ENCODE data around the gene A1BG. TPM values are rescaled to one million over a fixed set of nuclear protein-coding genes. Genes with fewer than 3 reads are reported as not detected.
A peak's percentile ranks its signal among the peaks of the same experiment; 100 is the strongest.

A1BG gene
- total and polyA plus RNA-seq, 7 donors = 1.9 to 23.4 (median 14.3) TPM

GRCh38 chr19:58397533-58398037 lies 44.3 kb upstream of the A1BG start:
- TF ChIP-seq POLR2A (IDR thresholded peaks at IDR 0.05) = no peak
- Histone ChIP-seq H3K27me3 (peaks cover 9 to 31% (median 26%) of the 10 kb centered on the region in 3 donors), H3K4me3 (no peak overlapping the region), H3K36me3 (peaks cover 0 to 28% (median 25%) of the 10 kb centered on the region in 4 donors), H3K27ac (no peak overlapping the region), H3K9me3 (no peaks in the 10 kb centered on the region), H3K4me1 (peaks cover 0 to 29% (median 25%) of the 10 kb centered on the region in 4 donors)
- intact Hi-C loops (cut with DNase I) = no loop called here
- WGBS, 2 donors = 69 to 71% methylated on average over 7 of the region's 7 CpGs
- DNase-seq = peak; percentile 42

DNA sequence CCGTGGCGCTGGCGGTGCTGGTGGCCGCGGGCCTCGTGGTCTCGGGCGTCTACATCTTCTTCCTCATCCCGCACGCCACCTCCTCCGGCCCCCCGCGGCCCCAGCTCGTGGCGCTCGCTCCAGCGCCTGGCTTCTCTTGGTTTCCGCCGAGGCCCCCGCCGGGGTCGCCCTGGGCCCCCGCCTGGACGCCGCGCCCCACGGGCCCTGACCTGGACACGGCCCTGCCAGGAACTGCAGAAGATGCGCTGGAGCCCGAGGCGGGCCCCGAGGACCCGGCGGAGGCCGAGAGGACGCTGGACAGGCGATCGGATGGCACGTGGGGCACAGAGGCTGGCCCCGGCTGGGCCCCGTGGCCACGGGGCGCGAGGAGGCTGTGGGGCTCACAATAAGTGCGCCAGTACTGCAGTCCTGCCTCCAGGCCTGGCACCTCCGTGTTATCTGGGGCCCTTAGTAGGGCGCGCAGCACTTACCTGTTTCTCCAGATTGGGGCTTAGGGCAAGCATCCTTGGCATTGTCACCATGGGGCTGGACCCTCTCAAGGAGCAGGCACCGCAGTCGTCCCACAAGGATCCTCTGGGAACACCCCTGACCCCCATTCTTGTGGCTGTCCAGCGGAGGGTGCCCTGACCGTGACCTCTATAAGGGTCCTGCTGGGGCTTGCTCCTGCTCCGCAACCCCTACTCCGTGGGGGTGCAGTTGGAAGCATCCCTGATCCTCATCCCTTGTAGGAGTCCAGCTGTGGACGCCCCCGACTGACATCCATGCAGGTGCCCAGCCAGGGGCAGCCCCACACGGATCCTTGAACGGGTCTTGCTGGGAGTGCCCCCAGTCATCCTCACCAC lies 43.6 kb upstream of the A1BG start:
- H3K4me3 ChIP-seq = no peak overlapping the region
- intact Hi-C loops (cut with DNase I) = no loop called here

GRCh38 chr19:58395979-58396627 lies 42.8 kb upstream of the A1BG start:
- H3K4me3 ChIP-seq = no peak overlapping the region
- H3K9me3 ChIP-seq = no peaks in the 10 kb centered on the region
- peaks cover 9 to 31% (median 26%) of the 10 kb centered on the region in 3 donors for H3K27me3 ChIP-seq
- TF ChIP-seq EP300 (IDR thresholded peaks at IDR 0.05) (no peak), CTCF (IDR thresholded peaks at IDR 0.05) (no peak), POLR2AphosphoS5 (IDR thresholded peaks at IDR 0.05) (no peak), POLR2A (IDR thresholded peaks at IDR 0.05) (no peak)
- peaks cover 0 to 23% (median 17%) of the 10 kb centered on the region in 4 donors for H3K4me1 ChIP-seq
- peaks cover 0 to 42% (median 28%) of the 10 kb centered on the region in 4 donors for H3K36me3 ChIP-seq
- WGBS, 2 donors = 5 to 6% methylated on average over 75 of the region's 75 CpGs
- intact Hi-C loops (cut with DNase I) = no loop called here
- H3K27ac ChIP-seq = no peak overlapping the region
- no peak for DNase-seq

More for the DNA sequence above, 43.6 kb upstream of the A1BG start:
- TF ChIP-seq CTCF (IDR thresholded peaks at IDR 0.05) (no peak), POLR2AphosphoS5 (IDR thresholded peaks at IDR 0.05) (no peak), EP300 (IDR thresholded peaks at IDR 0.05) (no peak), POLR2A (IDR thresholded peaks at IDR 0.05) (no peak)
- Histone ChIP-seq H3K4me1 (peaks cover 0 to 26% (median 22%) of the 10 kb centered on the region in 4 donors), H3K36me3 (peaks cover 0 to 34% (median 26%) of the 10 kb centered on the region in 4 donors), H3K27me3 (peaks cover 9 to 31% (median 26%) of the 10 kb centered on the region in 3 donors), H3K9me3 (no peaks in the 10 kb centered on the region), H3K27ac (no peak overlapping the region)
- 27 to 29% methylated on average over 58 of the region's 58 CpGs for WGBS, 2 donors
- DNase-seq = no peak

DNA sequence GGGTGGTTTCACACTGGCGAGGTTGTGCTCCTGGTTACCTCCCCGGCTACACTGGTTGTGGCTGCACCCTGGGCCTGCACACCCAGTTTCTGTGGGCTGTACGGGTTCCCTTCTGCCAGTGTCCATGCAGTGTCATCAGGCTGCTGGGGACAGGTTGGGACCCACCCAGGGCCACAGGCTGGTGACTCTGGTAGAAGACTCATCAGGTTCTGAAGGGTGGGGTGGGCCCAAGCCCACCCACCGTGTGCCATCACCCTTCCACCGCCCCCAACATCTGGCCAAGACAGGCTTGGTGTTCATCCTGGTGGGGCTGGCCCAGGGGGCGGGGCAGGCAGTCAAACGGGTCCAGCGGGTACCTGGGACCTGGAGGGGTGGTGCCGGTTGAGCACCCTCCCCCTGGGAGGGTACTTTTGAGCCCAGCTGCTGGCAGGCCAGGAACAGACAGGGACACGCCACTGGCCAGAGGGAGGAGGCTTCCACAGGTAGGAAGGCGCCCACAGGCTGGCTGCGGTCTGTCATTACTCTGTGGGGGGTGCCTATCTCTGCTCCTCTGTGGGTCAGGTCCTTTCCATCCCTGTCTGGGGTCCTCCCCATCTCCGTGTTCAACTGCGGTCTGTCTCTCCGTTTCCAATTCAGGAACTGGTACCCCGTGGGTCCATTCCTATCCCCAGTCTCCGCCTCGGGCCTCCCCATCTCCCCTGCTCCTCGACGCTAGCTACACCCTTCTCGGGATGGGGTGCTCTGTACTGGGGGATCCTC lies 42.1 kb upstream of the A1BG start, which contains the start of gene RNF225:
RNF225 (plus strand) TSS at position 437 of the 759 bp plus-strand sequence. CDS start 434 bp downstream, outside the sequence.
- H3K9me3 ChIP-seq = no peaks in the 10 kb centered on the region
- H3K36me3 ChIP-seq = peaks cover 0 to 49% (median 29%) of the 10 kb centered on the region in 4 donors
- TF ChIP-seq POLR2AphosphoS5 (IDR thresholded peaks at IDR 0.05) = peak in 1 of 4 donors; percentile 6
- no peak for TF ChIP-seq POLR2A (IDR thresholded peaks at IDR 0.05)
- TF ChIP-seq EP300 (IDR thresholded peaks at IDR 0.05) = no peak
- TF ChIP-seq CTCF (IDR thresholded peaks at IDR 0.05) = no peak
- H3K27ac ChIP-seq = no peak within 1 kb of the TSS
- H3K27me3 ChIP-seq = peaks cover 9 to 31% (median 26%) of the 10 kb centered on the region in 3 donors
- peaks cover 0 to 18% (median 14%) of the 10 kb centered on the region in 4 donors for H3K4me1 ChIP-seq
- 25 to 42% methylated on average over 21 of the region's 21 CpGs for WGBS, 2 donors
- intact Hi-C loops (cut with DNase I) = no loop called here
- no peak for DNase-seq
- H3K4me3 ChIP-seq = no peak within 1 kb of the TSS

Measured in sigmoid colon (tissue), 7 donors.